Measurements from ENCODE around the gene HDAC9.
"Not testable (repeated sequence)": the region's sequence is repeated elsewhere in the genome, so short reads cannot be mapped to it uniquely, and the experiment has no call there.

The HDAC9 gene

DNA sequence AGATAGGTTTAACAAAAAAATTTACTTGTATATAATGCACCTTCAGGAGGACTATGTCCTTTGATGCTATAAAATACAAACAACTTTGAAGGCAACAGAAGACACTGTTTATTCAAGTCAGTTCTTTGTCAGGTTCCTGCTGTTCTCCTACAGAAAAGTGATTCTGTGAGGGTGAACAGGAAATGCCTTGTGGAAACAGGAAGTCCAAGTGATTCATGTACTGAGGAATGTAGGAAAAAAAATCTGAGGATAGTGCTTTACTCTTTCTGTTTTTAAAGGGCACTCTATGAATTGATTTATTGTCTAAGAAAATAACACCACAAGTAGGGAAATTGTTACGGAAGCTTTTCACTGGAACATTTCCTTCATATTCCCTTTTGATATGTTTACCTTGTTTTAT, 171.9 kb downstream of the HDAC9 start:
- no peak for DNase-seq

DNA sequence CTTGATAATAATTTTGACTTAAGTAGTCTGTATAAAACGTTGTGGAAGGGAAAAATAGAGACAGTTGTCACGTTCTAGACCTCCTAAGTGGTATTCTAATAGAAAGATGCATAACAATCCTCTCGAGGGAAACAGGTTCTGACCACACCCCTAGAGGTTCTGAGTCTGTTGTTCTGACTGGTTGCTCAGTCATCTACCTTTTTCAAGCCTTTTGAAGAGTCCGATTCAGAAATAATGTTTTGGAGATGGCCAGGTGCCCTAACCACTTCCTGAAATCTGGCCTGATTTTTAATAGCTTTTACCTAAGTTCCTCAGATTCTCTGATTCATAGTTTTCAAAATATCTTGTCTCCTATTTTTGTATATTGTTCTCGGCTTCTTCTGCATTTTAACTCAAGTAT, 175.6 kb downstream of the HDAC9 start:
- no peak for DNase-seq

DNA sequence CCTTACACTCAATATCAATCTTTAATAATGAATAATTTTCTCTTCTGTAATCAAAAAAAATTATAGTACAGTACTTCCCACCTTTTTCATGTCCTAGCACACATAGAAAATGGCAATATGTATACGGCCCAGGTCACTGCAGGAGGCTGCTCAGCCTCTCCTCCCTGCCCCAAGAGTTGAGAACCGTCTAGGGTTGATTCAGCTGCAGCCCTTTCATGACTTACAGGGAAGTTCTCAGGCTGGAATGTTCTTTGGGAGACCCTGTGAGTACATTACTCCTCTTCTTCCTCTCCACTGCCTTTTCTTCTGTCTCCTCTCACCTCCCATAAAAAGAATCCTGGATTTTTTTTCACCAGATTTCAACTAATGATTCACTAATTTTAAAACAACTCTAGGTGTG, 180.0 kb downstream of the HDAC9 start:
- no peak for DNase-seq

DNA sequence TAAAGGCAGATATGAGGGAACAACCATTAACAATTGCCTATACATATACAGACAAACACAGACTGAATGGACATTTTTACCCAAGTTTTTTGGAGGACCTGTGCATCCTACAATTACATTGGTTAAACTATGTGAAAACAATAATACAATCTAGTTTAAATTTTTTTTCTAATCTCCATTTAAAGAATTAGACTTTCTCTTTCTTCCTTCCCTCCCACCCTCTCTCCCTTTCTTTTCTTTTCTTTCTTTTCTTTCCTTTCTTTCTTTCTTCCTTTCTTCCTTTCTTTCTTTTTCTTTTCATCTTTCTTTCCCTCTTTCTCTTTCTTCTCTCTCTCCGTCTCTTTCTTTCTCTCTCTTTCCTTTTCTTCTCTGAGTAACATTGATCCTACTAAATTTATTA, 183.7 kb downstream of the HDAC9 start:
- no peak for DNase-seq

DNA sequence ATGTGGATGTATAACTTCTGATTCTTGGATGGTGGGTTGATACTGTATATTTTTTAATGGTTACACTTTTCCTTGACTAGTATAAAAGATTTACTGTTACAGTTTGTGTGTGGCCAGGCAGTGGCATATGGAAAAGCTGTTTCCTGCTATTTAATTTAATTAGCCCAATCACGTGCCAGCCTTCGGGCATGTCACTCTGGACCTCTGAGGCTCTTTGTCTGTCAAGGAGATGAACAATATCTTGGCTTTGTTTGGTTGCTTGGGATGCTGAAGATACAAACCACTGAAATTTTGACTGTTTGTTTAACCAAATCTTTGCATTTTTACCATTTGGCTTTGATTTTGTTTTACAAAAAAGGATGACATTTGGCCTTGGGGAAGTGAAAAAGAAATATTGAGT, 185.0 kb downstream of the HDAC9 start:
- no peak for DNase-seq

DNA sequence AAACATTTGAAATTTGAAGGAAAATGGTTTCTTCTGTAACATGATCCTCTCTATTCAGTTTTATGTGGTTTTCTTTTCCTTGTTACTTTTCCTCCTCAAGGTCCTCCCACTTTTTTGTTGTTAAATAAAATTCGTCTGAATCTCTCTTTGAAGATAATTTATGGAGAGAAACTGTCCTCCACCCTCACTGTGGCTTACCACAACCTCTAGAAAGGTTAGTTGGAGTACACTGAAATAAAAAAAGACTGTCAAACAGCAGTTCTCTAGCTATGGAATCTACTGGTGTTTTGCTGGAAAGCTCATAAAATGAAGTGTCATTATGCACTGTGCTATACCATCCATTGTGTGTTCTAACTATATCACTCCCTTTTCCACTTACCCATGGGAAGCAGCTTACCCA, 189.4 kb downstream of the HDAC9 start:
- no peak for DNase-seq

DNA sequence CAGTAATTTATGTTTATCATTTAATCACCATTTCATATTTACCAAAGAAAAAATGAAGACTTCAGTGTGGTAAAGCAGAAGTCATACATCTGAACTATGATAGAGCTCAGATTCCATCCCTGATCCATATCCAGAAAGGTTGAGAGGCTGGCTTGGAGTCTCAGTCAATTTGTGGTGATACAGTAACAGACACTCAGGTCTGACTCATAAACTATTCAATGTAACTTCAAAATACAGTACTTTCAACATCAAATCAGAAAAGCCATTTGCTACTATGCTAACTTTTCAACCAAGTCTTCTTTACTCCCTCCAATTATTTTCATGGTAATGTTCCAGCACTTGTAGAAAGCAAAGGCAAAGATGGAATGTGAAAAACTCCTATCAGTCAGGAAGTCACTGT, 190.4 kb downstream of the HDAC9 start:
- DNase-seq: no peak

DNA sequence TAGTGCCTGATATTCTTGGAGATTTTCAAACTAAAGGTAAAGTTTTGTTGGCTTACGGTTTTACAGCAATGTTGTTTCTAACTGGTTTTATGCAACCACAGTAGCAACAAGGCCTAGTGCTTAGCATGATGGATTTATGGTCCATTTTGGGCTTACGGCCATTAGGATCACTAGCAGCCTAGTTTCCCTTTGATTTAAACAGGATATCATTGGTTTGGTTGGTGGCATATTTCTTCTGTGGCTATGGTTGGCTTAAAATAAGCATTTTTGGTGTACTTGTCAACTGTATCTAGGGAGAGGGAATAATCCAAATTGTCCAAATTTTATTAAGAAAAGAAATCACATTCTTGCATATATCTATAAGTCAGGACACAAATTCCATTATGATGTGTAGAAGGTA, 194.0 kb downstream of the HDAC9 start:
- no peak for DNase-seq

DNA sequence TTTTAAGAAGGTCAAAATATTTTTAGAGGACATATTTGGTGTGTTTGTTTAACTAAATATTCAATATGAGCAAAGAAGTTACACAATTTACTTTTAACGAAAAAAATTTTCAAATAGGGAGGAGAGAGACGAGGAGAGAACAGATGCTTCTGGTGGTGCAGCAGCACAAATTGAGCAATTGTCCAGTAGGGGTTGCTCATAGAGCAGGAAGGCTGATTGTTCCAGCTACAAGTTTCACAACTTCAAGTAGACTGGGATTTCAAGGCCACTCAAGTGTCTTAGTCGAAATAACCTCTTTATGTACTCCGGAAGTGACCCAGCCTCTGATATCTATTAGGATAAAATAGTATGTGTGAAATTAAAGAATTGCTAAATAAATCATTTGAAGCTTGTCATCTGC, 197.9 kb downstream of the HDAC9 start:
- no peak for DNase-seq

DNA sequence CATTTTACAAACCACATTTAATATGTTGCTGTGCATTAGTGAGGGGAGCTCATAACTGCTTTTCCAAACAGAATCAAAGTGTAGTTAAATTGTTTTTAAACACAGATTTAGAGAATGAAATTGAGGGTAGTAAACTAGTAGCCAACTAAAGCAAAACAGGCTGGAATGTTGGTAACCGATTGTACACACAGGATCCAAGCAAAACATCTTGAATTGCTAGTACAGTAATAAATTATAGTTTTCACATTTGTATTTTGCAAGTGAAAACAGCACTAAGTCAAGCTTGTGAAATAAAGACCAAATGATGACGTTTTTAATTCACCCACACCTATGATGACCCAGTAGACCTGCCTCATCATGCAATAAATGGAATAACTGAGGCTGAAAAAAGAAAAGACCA, 198.3 kb downstream of the HDAC9 start:
- no peak for DNase-seq

DNA sequence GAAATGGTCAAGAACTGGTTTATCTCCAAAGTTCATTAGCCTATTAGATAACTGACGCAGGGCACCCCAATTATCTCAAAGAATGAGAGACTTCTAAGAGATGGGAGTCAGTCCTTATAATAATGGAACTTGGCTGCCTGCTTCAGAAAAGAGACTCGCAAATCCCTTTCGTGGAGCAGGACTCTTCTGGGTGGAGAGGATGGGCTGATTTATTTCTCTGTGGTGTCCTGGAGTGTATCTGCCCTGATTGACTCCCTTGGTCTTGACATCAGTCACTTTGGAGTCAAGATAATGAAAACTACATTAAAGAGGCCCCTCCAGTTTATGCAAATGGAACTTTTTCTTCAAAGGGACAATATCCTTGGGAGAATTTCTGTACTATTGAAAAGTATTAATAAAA, 198.9 kb downstream of the HDAC9 start:
- no peak for DNase-seq

DNA sequence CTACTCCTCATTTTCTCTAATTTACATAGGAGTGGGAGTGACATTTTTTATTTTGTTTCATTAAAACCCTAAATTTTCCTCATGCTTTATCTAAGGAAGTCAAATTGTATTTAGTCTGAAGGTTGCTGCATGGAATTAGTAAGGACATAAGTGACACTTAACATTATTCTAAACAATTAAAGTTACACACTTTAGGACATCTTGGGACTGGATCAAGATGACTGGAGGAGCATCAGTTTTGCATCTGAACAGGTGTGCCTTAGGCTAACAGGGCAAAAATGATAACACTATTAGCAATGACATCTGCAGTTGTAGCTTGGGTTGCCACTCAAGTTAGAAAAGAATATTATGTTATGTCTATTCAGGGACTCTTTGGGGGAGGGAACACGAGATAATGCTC, 199.4 kb downstream of the HDAC9 start:
- DNase-seq: no peak

DNA sequence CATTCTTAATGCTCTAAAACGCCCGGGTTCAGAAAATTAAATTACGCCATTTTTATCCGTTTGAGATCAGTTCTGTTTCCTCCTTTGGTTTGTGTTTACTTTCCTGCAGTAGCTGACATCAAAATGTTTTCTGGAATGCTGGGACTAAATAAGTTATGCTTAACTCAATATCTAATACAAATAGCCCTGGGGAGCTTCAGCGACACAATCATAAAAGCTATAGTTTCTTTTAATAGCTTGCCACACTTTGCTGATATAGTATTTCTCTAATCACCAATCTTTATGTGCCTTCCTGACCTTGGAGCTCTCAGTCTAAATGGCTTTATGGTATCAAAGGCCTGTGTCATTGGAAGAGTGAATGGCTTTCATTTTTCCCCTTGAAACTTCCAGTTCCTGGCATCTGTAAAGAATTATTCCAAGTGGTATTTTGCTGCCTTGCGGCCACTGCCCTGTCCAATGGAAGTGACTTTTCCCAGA, 202.7 kb downstream of the HDAC9 start:
- DNase-seq: no peak

DNA sequence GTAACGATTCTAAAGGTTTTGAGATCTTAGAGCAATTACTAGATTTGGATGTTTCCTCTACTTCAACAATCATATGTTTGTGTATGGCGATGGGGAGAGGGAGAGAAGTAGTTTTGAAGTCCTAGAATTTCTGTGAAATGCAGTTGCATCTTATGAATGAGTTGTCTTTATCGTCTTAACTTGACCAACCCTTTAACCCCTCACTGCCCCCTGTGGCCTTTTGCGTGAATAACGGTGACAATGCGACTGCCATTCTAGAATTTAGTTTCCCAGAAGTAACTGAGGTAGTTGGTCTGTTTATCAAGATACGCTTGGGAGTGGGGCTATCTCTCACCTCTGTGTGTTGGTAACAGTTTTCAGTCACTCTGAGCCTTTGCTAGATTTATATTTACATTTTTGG, 204.6 kb downstream of the HDAC9 start:
- no peak for DNase-seq

DNA sequence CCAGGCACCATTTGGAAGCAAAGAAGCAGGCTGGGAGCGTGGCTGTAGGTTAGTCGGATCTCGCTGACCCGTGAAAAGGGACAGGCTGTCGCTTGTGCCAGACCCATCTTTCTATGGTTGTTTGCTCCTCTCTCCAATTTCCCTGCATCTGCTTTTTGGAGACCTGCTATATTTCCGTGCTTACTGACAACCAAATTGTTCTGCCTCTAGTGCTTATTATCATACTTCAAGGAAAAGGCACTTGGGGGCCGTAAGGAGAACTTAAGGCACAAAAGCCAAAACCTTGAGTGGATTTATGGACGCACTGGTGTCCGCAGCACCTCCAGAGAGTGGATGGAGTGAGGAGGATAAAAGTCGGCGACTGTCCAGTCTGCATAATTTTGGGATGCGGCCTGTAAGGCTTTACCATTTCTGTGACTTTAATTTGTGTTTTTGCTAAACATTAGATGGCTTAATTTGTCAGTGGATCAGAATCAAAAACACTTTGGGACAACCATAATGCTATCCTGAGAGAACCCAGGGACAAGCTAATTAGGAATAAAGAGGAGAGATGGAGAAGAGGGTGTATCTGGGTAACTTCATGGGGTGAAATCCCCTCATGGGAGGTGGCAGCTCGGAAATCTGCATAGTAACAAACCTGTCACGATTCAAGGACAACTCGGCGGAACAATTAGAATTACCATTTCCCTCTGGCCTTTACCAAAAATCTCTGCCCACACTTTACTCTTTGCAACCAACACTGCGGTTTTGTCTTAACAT, 206.7 kb downstream of the HDAC9 start:
- no peak for DNase-seq

DNA sequence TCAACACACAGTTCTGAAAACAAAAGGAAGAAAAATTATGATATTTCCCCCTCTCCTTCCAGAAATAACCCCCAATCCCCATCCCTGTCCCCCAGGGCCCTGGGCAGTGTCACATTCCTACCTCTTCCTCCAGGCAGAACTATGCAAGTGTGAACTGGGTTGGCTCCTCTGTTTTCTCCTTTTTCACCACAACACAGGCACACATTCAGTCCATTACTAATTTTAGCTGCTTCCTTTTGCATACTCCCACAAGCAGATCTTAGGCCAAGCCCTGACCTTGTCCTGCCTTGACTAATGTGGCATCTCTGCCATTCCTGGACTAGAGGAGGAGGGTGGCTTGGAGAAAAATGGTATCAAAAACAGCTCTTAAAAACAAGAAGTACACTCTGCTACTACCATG, 208.1 kb downstream of the HDAC9 start:
- no peak for DNase-seq

DNA sequence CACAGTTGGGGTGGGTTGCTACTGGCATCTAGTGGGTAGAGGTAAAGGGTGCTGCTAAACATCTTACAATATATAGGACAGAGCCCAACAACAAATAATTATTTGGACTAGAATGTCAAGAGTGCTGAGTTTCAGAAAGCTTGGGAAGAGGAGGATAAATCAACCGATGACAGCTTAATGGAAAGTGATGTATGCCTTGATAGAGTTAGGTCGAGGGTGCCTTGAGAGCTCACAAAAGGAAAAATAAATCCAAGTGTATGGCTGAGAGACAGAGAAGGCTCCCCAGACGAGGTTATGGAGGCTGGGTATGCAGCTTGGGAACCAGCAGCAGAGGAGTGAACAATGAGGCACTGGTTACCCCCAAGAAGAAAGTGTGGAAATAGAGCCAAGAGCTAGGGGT, 211.1 kb downstream of the HDAC9 start:
- DNase-seq: no peak

DNA sequence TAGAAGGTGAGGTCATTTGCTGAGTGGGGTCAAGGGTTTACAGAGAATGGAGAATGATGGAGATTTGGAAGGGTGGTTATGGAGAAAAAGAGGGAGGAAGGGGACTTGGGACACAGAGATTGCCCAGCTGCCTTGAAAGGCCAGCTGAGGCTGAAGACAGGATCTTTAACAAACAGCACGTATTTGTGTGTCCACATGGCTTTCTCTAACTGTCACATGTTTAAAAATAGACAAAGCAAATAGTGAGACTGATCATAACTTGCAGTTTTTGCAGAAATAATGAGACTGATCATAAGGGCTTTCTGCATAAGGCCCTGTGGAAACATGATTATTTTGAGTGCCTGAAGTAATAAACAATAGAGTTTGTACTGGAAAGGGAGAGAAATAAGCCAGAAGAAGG, 212.7 kb downstream of the HDAC9 start:
- no peak for DNase-seq

DNA sequence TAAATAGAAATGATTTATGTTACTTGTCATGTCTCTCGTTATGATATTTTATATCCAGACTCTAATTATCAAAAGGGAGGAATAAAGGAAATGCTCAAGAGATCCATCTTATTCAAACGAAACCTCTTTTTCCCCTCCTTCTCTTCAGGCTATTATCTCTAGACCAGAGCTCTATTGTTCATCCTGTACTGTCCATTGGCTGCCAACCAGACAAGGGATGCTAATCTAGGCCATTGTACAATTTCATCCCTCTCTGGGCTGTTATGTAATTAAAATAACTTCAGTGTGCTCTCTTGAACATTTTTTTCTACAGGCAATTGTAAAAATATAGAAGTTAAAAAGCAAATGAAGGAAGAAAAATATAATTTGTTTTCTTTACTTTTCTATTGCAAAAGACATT, 220.4 kb downstream of the HDAC9 start:
- no peak for DNase-seq

DNA sequence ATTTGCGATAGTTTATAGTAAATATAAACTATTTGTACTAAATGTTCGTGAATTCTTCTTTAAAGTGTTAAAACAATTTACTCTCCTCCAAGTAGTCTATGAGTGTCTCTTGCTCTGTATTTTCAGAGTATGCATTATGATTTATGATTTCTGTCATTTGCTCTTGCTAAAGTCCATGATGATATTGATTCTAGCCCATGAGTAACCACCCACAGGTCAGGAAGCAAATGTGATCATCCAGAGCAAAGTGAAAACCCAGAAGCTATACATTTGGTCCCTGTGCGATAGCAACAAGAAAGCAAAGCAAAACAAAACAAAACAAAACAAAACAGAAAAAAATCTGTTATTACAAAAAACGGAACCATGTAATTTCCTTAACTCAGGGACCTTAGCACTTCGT, 225.9 kb downstream of the HDAC9 start:
- no peak for DNase-seq

DNA sequence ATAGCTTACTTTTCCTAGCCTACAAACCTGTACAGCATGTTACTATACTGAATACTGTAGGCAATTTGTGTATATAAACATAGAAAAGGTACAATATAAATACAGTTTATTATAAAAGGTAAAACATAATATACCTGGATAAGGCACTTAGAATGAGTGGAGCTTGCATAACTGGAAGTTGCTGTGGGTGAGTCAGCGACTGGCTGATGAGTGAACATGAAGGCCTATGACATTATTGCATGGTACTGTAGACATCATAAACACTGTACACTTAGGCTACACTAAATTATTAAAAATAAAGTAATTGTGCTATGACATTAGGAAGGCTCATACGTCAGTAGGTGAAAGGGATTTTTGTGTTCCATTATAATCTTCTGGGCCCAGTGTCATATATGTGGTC, 228.8 kb downstream of the HDAC9 start:
- no peak for DNase-seq

DNA sequence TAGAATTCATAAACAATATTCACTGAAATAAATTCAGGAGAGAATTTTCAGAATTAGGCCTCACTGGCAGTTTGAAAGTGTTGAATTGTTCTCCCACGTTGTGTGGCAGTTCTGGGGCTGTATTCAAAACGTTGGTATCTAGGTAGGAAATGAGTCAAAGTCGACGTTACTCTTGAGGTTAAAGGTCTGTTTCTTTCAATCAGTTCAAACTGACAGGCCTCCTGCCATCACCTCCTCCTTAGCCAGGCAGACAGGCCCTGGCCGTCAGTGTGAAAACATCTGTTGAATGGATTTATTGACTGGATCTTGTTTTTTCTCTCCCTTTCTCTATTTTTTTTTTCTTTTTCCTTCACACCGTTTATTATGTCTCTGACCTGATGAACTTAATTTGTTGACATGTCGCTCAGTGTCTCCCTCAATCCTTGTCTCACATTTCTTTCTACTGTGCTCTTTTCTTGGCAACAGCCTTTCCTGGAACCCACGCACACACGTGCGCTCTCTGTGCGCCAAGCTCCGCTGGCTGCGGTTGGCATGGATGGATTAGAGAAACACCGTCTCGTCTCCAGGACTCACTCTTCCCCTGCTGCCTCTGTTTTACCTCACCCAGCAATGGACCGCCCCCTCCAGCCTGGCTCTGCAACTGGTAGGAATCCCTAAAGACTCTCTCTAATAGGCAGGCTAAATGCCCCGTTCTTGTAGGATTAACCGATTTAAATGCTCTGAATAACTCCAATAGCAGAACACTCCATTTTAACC, 231.7 kb downstream of the HDAC9 start:
- no peak for DNase-seq

DNA sequence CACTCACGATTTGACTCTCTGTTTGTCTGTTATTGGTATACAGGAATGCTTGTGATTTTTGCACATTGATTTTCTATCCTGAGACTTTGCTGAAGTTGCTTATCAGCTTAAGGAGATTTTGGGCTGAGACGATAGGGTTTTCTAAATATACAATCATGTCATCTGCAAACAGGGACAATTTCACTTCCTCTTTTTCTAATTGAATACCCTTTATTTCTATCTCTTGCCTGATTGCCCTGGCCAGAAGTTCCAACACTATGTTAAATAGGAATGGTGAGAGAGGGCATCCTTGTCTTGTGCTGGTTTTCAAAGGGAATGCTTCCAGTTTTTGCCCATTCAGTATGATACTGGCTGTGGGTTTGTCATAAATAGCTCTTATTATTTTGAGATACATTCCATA, 240.5 kb downstream of the HDAC9 start:
- not testable (repeated sequence) for DNase-seq

DNA sequence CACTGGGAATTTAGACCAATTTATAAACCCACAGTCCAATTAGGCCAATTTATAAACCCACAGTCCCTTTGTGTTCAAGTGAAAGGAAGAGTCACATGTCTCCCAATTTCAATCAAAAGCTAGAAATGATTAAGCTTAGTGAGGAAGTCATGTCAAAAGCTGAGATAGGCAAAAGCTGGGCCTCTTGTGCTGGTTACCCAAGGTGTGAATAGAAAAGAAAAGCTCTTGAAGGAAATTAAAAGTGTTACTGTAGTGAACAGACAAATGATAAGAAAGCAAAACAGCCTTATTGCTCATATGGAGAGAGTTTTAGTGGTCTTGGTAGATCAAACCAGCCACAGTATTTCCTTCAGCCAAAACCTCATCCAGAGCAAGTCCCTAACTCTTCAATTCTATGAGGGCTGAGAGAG, 245.0 kb downstream of the HDAC9 start:
- no peak for DNase-seq

Measured in DMS79 (cell line).